GM04504 (cell line): ENCODE data around the gene ALPP.
"Not testable (repeated sequence)": the region's sequence is repeated elsewhere in the genome, so short reads cannot be mapped to it uniquely, and the experiment has no call there.

Experiments used
- DNase-seq: peaks from one replicate; pipeline ENCODE4 v3.0.0-alpha.2; 2012; ENCODE audit warnings: low read depth

The ALPP gene

DNA sequence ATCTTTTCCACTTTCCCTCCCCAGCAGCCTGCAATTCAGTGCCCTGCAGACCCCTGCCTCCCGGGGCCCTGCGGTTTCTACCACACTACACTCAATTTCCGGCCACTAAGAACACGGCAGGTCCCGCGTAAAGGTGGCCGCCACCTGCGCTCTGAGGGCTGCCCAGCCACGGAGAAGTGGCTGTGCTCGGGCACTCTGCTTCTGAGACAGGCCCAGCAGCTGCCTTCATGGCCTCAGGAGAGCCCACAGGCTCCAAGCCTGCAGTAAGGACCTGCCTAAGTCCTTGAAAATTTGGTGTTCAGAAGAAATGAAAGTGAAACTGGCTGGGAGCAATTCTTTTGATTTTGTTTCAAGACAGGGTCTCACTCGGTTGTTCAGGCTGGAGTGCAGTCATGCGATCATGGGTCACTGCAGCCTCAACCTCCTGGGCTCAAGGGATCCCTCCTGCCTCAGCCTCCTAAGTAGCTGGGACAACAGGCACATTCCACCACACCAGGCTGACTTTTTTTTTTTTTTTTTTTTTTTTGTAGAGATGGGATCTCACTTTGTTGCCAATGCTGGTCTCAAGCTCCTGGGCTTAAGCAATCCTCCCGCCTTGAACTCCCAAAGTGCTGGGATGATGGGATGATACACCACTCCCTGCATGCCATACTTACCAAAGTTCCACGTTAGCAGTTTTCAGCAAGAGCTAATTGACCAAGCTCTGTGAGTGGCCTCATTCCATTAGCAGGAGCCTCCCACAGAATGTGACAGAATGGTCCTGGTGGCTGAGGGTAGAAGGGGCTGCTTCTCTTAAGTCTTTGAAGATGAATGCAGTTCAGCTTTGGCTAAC, 14.6 kb upstream of the ALPP start:
- no peak for DNase-seq

DNA sequence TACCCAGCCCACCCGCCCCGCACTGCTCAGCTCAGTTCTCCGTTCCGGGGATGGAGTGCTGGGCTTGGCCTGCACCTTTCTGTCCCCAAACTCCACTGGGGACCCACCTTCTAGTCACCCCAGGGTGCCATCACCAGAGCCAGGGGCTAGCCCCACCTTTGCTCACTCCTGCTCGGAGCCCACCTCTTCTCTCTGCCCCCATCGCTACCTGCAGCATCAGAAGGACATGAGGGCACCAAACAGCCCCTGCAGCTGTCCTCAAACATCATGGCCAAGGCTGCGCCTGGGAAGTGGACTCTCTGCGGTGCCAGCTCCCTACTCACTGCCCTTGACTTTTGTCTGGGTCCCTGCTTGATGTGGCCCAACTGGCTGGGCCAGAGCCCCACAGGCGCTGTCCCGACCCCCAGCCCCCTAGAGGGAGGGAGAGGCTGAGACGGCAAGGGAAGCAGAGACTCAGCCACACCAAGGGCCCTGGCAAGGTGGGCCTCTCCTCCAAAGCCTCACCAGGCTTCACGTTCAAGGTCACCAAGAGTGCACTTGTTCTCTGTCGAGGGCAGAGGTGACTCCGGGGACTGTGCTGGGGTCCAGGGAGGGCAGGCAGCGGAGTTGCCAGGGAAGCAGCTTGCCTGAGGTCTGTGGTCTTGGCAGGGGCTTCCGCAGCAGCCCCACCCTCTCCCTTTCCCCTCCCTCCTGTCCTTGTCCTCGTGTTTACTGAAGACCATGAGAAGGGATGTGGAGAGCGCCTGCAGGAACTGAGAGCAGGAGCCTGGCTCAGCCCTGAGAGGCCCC, 13.6 kb upstream of the ALPP start:
- DNase-seq: not testable (repeated sequence)

DNA sequence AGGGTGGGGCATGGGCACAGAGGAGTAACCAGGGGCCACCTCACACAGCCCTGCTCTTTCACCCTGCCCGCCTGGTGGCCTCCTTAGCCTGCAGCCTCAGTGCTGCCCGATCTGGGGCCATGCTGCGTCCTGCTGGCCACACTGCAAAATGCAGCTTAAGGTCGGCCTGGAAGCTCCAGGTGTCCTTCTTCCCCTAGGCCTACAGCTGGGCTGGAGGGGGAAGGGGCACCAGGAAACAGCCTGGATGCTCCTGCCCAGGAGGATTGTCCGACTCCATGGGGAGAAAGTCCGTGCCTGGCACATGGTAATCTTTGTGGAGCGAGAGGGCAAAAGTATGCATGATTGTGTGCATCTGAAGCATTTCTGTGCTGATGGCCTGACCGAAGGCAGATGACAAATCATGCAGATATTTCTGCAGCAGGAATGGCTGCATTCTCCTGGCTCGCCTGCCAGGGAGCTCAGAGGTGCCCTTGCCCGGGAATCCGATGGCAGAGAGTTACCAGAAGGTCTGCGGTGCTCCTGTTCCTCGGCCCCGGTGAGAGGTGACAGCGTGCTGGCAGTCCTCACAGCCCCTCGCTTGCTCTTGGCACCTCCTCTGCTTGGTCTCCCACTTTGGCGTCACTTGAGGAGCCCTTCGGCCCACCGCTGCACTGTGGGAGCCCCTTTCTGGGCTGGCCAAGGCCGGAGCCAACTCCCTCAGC, 12.8 kb upstream of the ALPP start:
- DNase-seq: no peak

DNA sequence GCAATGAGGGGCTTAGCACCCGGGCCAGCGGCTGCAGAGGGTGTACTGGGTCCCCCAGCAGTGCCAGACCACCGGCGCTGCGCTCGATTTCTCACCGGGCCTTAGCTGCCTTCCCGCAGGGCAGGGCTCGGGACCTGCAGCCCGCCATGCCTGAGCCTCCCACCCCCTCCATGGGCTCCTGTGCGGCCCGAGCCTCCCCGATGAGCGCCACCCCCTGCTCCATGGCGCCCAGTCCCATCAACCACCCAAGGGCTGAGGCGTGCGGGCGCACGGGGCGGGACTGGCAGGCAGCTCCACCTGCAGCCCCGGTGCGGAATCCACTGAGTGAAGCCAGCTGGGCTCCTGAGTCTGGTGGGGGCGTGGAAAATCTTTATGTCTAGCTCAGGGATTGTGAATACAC, 12.1 kb upstream of the ALPP start:
- DNase-seq: not testable (repeated sequence)

DNA sequence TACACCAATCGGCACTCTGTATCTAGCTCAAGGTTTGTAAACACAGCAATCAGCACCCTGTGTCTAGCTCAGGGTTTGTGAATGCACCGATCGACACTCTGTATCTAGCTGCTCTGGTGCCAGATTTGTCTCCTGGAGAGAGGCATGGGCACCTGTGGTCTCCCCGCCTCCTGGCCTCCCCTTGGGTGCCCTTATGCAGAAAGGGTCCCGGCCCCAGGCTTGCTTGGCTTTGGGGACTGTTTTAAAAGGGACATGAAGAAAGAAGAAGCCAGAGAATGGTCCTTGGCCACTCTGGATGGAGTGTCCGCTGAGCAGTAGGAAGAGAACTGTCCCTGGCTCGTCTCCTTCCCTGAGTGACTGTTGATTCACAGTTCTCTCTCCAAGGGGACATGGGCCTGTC, 11.5 kb upstream of the ALPP start:
- DNase-seq: no peak

DNA sequence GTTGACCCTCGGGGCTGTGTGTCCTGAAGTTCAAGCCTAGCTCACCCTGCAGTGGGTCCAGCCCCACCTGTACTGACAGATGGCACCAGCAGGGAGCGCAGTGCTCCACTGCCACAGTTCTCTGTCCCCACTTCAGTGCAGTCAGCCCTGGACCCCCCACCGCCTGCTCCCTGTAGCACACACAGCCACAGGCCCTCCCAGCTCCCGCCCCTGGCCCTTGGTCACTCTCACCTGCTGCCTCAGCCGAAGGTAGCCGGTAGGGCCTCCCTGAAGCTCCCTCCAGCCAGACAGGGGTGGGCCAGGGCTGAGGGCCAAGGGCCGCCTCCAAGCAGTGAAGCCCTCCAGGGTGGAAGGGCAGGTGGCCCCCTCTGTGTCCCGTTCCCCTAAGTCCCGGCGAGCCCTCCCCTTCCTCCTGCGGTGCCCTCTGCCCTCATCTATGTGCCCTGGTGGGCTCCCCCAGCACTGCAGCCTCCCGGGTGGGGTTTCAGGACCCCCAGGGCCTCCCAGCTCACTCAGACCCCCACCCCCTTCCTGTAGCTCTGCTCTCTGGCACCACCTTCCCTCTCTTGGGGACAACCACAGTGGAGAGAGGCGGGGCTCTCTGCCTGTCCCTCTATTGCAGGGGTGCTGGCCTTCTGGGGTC, 10.8 kb upstream of the ALPP start:
- no peak for DNase-seq

DNA sequence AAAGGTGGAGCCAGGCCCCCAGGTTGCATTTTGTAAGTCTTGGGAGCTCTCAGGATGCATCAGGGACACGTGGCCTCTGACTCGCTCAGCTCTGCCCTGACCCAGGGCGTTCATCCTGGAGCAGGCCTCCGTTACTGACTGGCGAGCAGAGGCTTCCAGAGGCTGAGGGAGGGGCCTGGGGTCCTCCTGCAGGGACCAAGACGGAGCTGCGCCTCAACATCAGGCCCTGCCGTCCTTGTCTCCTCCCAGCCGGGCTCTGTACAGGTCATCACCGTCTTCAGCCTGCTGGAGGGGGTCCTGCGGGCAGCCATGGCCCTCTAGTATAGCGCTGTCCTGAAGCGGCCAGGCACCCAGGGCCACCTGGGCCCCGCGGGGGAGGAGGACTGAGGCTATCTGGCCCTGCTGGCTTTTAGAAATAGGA, 10.2 kb upstream of the ALPP start:
- DNase-seq: no peak

DNA sequence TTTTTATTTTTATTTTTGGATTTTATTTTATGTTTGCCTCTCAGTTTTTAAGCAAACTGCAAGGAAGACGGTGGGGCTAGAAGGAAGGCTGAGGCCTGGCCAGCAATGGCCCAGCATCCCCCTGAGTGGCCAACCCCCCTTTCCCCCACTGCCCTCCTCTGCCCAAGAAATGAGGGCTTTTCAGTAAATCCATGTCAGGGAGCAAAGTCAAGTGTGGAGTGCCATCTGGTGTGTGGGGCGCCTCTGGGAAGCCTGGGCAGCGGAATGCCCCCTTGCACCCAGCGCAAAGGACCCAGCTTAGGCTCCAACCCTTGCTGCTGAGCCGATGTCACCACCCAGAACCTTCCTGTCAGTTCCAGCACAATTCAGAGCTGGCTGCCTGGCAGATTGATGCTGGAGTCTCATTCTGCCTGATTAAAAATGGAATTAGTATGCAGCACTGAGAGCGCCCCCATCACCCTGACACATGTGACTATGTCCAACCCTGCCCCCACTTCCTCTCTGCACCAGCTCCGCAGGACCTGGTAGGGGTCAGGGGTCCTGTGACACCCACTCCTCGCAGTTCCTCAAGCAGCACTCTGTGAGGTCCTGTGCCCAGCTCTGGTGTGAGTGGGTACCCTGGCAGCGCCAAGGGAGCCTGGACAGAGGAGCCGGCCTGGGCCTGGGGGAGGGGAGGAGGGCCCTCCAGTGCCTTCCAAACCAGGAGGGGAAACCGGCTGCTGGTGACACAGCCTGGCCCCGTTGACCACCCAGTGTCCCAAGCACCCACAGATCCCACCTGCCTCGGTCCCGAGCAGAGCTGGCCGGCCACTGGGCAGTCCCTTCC, 9.2 kb upstream of the ALPP start:
- no peak for DNase-seq

DNA sequence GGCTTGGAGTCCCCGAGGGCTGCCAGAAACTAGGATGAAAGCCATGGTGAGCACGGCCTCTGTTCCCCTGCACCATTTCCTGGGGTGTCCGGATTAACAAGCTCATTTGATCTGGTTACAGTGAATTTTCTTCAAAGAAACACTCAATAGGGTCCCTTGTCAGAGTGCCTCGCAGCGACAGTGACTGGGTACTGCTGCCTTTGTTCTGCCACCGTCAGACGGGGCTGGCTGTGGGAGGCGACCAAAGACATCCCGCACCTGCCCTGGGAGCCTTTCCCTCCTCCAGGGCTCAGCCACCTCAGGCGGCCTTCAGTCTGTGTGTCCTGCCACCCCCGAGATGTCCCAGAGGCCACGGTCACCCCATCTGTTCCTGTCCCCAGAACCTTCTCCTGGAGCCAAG, 8.5 kb upstream of the ALPP start:
- DNase-seq: not testable (repeated sequence)

DNA sequence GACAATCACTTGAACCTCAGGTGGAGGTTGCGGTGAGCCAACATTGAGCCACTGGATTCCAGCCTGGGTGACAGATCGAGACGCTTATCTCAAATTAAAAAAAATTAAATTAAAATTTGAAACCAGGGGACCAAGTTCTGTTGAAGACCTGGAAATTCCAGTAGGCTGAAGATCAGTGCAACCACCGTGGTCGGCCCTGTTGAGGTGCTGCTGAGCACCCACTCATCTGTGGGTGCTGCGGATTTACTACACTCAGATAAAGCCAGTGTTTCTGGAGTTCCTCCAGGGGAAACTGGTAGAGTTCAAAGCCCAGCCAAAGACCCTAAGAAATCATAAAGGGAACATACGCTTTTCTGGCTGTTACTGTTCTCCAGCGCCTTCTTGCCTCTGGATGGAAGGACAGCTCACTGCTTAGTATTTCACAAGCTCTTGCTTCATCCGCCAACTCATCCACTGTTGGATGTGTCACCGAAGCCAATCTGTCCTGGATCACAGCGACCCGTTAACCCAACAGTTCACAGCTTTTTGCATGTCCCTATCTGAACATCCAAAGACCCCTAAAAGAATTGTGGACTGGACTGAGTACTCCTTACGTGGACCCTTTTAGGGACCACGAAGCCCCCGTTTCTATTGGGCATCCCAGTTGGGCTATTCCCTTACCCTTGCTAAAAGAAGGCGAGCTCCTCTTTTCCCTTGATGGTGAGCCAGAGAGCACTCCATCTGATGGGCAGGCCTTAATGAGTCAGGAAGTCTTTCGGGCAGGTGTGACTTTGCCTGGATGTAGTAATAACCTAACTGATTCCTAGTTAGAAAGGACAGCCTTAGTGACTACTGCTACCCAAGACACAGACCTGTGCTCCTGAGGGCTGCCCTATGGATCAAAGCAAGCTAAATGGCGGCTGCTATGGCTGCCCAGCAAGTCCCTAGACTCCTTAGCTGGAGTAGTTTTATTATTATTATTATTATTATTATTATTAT, 6.0 kb upstream of the ALPP start:
- DNase-seq: no peak

DNA sequence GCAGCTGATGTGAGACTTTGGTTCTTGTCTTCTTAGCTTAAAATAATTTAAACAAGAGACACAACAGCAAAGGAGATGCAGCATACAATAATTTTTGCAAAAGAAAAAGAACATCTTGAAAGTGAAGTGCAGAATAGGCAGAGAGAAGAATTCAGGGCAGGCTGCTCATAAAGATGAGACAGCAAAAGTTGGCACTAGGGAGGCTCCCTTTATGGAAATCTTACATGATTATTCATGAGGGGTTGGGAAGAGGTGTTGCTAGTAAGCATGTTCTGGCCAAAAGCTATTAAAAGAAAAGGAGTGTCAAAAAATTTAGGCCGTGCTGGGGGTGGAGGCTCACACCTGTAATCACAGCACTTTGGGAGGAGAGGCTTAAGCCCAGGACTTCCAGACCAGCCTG, 4.2 kb upstream of the ALPP start:
- DNase-seq: no peak

DNA sequence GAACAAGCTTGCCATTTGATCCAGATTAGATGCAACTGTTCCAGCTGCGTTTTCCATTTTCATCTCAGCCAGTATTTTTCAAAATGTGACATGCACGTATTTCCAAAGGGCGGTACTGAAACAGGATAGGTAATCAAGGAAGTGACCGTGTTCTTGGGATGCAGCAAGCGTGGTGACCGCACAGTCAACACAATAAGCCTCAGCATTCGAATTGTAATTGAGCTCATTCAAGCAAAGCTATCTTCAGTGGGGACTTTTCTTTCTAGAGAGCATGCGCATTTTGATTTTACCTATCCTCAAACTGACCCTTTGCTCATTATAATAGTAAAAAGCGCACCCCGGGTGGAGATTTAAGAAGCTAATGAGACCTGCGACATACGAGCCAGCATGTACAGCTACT, 3.4 kb upstream of the ALPP start:
- DNase-seq: no peak

DNA sequence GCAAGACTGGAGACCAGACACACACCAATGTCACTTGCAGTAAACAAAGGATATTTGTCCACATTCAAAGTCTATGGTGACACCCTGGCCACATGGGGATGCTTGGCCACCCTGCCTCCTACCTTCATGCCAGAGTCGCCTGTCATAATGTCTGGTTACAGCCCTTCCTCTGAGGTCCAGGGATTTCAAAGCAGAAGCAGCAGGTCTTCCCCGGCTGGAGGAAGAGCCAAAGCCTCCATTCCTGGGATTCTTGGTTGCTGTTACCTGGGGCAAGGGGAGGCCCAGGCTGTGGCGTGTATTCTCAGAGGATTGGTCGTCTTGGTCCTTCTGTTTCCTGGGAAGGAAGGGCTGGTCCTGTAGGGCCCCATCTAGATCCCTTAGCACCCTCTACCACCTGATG, 2.3 kb upstream of the ALPP start:
- no peak for DNase-seq

DNA sequence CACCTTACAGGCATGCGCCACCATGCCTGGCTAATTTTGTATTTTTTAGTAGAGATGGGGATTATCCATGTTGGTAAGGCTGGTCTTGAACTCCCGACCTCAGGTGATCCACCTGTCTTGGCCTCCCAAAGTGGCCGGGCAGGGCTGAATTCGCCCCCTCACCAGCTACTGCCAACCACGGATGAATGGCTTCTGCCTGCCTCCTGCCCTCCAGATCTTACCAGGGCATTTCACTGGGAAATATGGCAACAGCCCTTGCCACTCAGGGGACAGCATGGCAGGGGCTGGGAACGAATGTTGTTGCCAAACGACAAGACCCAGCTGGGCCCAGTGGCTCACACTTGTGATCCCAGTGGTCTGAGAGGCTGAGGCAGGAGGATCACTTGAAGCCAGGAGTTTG, 1.8 kb upstream of the ALPP start:
- DNase-seq: no peak

DNA sequence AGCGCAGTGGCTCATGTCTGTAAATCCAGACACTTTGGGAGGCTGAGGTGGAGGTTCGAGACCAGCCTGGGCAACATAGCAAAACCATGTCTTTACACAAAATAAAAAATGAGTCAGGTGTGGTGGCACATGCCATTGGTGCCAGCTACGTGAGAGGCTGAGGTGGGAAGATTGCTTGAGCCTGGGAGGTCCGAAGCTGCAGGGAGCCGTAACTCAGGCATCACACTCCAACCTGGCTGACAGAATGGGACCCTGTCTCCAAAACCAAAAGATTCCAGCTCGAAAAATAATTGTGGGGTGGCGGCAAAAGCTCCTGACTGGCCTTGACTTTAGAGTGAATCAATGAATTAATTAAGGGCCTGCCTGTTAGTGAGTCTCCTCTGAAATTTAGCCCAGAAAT, 1.2 kb upstream of the ALPP start:
- no peak for DNase-seq

DNA sequence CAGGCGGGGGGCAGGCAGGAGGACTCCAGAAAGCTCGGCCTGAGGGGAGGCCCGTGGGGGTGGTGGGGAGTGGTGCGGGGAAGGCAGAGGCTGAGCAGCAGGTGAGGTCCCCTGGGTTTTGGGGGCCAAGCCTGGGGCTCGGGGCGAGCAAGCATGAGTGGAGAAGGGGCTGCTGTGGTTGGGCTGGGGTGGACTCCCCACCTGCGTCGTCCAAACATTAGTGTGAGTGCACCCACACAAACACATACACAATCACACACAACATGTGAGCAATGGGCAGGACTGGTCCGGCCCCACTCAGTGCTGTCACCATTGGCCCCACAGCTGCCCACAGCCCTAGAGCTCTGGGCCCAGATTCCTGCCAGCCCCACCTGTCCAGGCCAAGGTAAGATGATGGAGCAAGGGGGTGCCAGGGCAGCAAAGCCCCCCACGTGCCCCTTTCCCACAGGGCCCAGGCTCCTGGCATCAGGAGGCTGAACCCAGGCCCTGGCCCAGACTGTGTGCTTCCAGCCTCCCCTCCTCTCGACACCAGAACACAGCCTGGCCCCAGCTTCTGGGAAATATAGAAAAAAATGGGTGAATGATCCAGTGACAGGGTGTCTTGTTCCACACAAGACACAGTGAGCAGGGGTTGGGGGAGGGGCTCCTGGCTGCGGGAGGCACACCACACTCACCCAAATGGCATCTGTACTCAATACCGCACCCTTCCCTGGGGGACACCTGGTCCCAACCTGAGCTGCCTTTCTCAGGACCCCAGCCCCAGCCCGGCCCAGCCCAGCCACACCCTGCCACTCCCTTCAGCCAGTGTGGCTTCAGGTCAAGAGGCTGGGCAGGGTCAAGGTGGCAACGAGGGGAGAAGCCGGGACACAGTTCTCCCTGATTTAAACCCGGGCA, 463 bp upstream of the ALPP start:
- DNase-seq: no peak

DNA sequence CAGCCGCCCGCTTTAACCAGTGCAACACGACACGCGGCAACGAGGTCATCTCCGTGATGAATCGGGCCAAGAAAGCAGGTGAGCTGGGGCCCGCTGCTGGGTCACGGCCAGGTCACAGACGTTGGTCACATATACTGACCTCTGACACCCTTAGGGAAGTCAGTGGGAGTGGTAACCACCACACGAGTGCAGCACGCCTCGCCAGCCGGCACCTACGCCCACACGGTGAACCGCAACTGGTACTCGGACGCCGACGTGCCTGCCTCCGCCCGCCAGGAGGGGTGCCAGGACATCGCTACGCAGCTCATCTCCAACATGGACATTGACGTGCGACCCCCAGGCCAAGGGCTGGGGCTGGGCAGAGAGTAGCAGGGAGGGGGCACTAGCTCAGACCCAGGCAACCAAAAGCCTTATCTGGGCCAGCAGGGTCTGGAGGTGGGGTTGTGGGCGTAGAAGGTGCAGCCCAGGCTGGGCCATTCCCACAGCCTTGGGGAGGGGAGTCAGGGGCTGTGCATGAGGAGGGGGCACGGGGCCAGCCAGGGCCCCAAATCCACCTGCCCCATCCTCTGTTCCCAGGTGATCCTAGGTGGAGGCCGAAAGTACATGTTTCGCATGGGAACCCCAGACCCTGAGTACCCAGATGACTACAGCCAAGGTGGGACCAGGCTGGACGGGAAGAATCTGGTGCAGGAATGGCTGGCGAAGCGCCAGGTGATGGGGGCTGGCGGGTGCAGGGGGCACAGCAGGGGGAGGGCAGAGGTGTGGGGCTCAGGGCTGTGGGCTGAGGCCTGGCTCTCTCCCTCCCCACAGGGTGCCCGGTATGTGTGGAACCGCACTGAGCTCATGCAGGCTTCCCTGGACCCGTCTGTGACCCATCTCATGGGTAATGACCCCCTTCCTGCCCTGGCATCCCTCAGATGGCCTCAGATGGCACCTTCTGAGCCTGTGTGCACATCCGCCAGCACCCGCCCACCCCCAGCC, 1.3 kb downstream of the ALPP start:
- DNase-seq: not testable (repeated sequence)
